B cell (primary cell): Measurements from ENCODE around the gene NTN3. TPM values are rescaled to one million over a fixed set of nuclear protein-coding genes. Genes with fewer than 3 reads are reported as not detected.
"Not testable (repeated sequence)": the region's sequence is repeated elsewhere in the genome, so short reads cannot be mapped to it uniquely, and the experiment has no call there.

ENCODE experiments used
- ATAC-seq: fragments of 200-7000 bp; cut with Tn5 transposase; one replicate; pipeline ENCODE4 v1.10.0; 2021; ENCODE audit warnings: low read depth, mild to moderate bottlenecking, moderate number of reproducible peaks, moderate library complexity
- CTCF ChIA-PET: fragments of 350-600 bp; sonication (Branson Sonifier 250); formaldehyde crosslinking; loops from one replicate; lab custom pipeline; 2021; ENCODE audit warnings: antibody characterized with exemption, inconsistent platforms; lab: Charles Lee
- POLR2A ChIA-PET: fragments of 350-600 bp; sonication (Branson Sonifier 250); formaldehyde crosslinking; loops from one replicate; lab custom pipeline; 2021; ENCODE audit warnings: antibody characterized with exemption; lab: Charles Lee
- DNase-seq: peaks from one replicate; pipeline ENCODE4 v3.0.0; 2013
- H2AFZ ChIP-seq: 2 replicates; pipeline ENCODE4 v1.6.1; 2012; ENCODE audit warnings: mild to moderate bottlenecking, low read depth, low read length; ENCODE audit not compliant: insufficient read depth, poor library complexity, severe bottlenecking
- H3K27ac ChIP-seq, 2 donors: 1 replicate in 1 of 2; 2 replicates in 1 of 2; pipeline ENCODE4 v1.5.1; 2012 to 2013; ENCODE audit warnings: low read length in 2 of 2, mild to moderate bottlenecking in 2 of 2, moderate library complexity in 1 of 2
- H3K27me3 ChIP-seq, 4 experiments: fragments of 200-600 bp in 1 of 4; sonication (generic) in 1 of 4; replicated peaks in 1 of 4; 1 replicate in 2 of 4; 2 replicates in 2 of 4; pipeline versions ENCODE4 v1.6.1 to v1.7.0; 2013 to 2016; ENCODE audit warnings: low read length in 3 of 4, mild to moderate bottlenecking in 2 of 4, mixed read lengths in 1 of 4, moderate library complexity in 1 of 4; ENCODE audit not compliant: insufficient read depth in 4 of 4, control insufficient read depth in 3 of 4; ENCODE audit errors: control extremely low read depth in 1 of 4
- H3K36me3 ChIP-seq, 2 experiments: replicated peaks in 1 of 2; 1 replicate in 1 of 2; 2 replicates in 1 of 2; pipeline versions ENCODE4 v1.6.1 to v1.7.1; 2013; ENCODE audit warnings: low read length in 1 of 2; ENCODE audit not compliant: insufficient read depth in 2 of 2, control insufficient read depth in 1 of 2; ENCODE audit errors: control extremely low read depth in 1 of 2, extremely low read depth in 1 of 2
- H3K4me1 ChIP-seq, 2 donors: fragments of 200-600 bp in 1 of 2; sonication (generic) in 1 of 2; 1 replicate in 1 of 2; 2 replicates in 1 of 2; pipeline versions ENCODE4 v1.5.1 to v1.6.1; 2013 to 2017; ENCODE audit warnings: low read length in 2 of 2; ENCODE audit not compliant: control insufficient read depth in 2 of 2, insufficient read depth in 2 of 2
- H3K4me2 ChIP-seq: replicated peaks from 2 replicates; pipeline ENCODE3; 2012; ENCODE audit warnings: mild to moderate bottlenecking, low read depth, low read length; ENCODE audit not compliant: poor library complexity, severe bottlenecking
- H3K4me3 ChIP-seq, 5 experiments: fragments of 200-600 bp in 1 of 5; sonication (generic) in 1 of 5; 1 replicate in 3 of 5; 2 replicates in 2 of 5; pipeline versions ENCODE4 v1.5.1 to v1.7.0; 2011 to 2016; ENCODE audit warnings: low read length in 4 of 5, mild to moderate bottlenecking in 4 of 5, low read depth in 2 of 5, control low read depth in 1 of 5, moderate library complexity in 1 of 5; ENCODE audit not compliant: insufficient read depth in 1 of 5; ENCODE audit errors: control extremely low read depth in 1 of 5, extremely low read depth in 1 of 5
- H3K79me2 ChIP-seq: fragments of 200-600 bp; sonication (generic); one replicate; pipeline ENCODE4 v1.6.0; 2016; ENCODE audit warnings: low read length; ENCODE audit not compliant: control insufficient read depth, insufficient read depth
- H3K9ac ChIP-seq: fragments of 200-600 bp; sonication (generic); 2 replicates; pipeline ENCODE4 v1.6.1; 2017; ENCODE audit warnings: mild to moderate bottlenecking, low read length, moderate library complexity
- H3K9me3 ChIP-seq, 3 donors: one replicate each; pipeline versions ENCODE4 v1.6.1 to v1.7.1; 2013; ENCODE audit warnings: low read length in 2 of 3; ENCODE audit not compliant: control insufficient read depth in 2 of 3, insufficient read depth in 1 of 3; ENCODE audit errors: control extremely low read depth in 1 of 3
- H4K20me1 ChIP-seq: 2 replicates; pipeline ENCODE4 v1.6.0; 2012; ENCODE audit warnings: mild to moderate bottlenecking, low read length; ENCODE audit not compliant: insufficient read depth, control insufficient read depth, poor library complexity, severe bottlenecking
- H3K27ac Mint-ChIP-seq: one replicate; pipeline ENCODE4 v1.8.0; 2021; ENCODE audit warnings: mixed read lengths
- H3K27me3 Mint-ChIP-seq: one replicate; pipeline ENCODE4 v1.8.0; 2021; ENCODE audit warnings: mixed read lengths
- H3K4me1 Mint-ChIP-seq: one replicate; pipeline ENCODE4 v1.8.0; 2021; ENCODE audit warnings: mixed read lengths
- H3K4me3 Mint-ChIP-seq: one replicate; pipeline ENCODE4 v1.8.0; 2021; ENCODE audit warnings: mixed read lengths
- H3K9me3 Mint-ChIP-seq: one replicate; pipeline ENCODE4 v1.8.0; 2022; ENCODE audit warnings: mixed read lengths; ENCODE audit not compliant: insufficient read depth
- EZH2 ChIP-seq: IDR thresholded peaks from 2 replicates; pipeline ENCODE4 v1.6.1; 2012; ENCODE audit warnings: borderline replicate concordance, low read depth, mild to moderate bottlenecking, moderate library complexity, low read length; ENCODE audit not compliant: insufficient read depth, poor library complexity, severe bottlenecking
- WGBS: methylation state at CpG from one replicate; pipeline ENCODE4 v1.1.5; 2013; ENCODE audit warnings: missing lambda C conversion rate; ENCODE audit not compliant: insufficient coverage; 5-methylcytosine and 5-hydroxymethylcytosine counted together
- intact Hi-C: fragments of 100-400 bp; cut with micrococcal nuclease; formaldehyde crosslinking; loops from one replicate; pipeline ENCODE4 v1.10.0; 2022
- polyA plus RNA-seq: library from polyadenylated mRNA; depleted of rRNA; stranded (reverse); fragments of >200 nt; gene quantifications from 2 replicates; pipeline ENCODE4 v1.2.3, GENCODE V29; 2012
- total RNA-seq, 2 donors: library from RNA; stranded (reverse); fragments of 120-200 nt in 1 of 2; gene quantifications; 1 replicate in 1 of 2; 2 replicates in 1 of 2; pipeline versions ENCODE4 v1.2.3 to v1.2.4, GENCODE V29; 2013 to 2022
- TF ChIP-seq, protein P1 (sequence below): fragments of 200-600 bp; IDR thresholded peaks from one replicate; pipeline ENCODE4 v1.8.0; 2022; ENCODE audit warnings: antibody characterized with exemption, mild to moderate bottlenecking

Gene NTN3
- total and polyA plus RNA-seq, 2 donors (not counting 1 experiment from before 2014, with no cell fraction given): not detected

DNA sequence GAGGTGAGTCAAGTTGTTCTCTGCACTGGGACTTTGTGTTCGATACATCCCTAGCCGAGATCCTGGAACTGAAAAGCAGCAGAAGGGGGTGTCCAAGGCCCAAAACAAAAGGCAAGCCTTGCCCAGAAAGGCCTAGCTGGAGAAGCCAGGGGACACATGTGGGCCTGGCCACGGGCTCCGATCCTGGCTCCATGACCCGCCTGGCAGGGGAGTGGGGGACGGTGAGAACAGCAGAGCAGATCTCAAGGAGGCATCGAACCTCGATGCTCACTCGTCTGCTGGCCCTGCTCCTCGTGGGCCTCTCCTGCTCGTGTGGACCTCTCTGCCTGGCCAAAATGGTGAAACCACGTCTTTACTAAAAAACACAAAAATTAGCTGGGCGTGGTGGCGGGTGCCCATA, 33.0 kb upstream of the NTN3 start:
- CTCF ChIA-PET: interaction anchor here (1.0 kb wide), 1 partner anchor 12 kb away, joined by 5 read pairs; no protein-coding TSS in a partner anchor
- Mint-ChIP-seq H3K27ac (no peak overlapping the region), H3K4me1 (peaks cover 16% of the 10 kb centered on the region), H3K9me3 (no peaks in the 10 kb centered on the region), H3K4me3 (no peak overlapping the region), H3K27me3 (no peaks in the 10 kb centered on the region)
- no peak overlapping the region for H3K4me2 ChIP-seq
- ATAC-seq: no peak
- intact Hi-C loops: no loop called here
- POLR2A ChIA-PET: no interaction called here
- no peak overlapping the region for H2AFZ ChIP-seq
- H3K4me1 ChIP-seq: peaks cover 12 to 13% of the 10 kb centered on the region in 2 donors
- H4K20me1 ChIP-seq: no peaks in the 10 kb centered on the region
- no peak overlapping the region for H3K9ac ChIP-seq
- H3K36me3 ChIP-seq: peaks cover 0 to 10% of the 10 kb centered on the region in 2 experiments
- no peak for TF ChIP-seq EZH2
- TF ChIP-seq, protein P1, sequence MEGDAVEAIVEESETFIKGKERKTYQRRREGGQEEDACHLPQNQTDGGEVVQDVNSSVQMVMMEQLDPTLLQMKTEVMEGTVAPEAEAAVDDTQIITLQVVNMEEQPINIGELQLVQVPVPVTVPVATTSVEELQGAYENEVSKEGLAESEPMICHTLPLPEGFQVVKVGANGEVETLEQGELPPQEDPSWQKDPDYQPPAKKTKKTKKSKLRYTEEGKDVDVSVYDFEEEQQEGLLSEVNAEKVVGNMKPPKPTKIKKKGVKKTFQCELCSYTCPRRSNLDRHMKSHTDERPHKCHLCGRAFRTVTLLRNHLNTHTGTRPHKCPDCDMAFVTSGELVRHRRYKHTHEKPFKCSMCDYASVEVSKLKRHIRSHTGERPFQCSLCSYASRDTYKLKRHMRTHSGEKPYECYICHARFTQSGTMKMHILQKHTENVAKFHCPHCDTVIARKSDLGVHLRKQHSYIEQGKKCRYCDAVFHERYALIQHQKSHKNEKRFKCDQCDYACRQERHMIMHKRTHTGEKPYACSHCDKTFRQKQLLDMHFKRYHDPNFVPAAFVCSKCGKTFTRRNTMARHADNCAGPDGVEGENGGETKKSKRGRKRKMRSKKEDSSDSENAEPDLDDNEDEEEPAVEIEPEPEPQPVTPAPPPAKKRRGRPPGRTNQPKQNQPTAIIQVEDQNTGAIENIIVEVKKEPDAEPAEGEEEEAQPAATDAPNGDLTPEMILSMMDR: no peak
- 99% methylated on average over 14 of the region's 14 CpGs for WGBS
- no peaks in the 10 kb centered on the region for H3K27me3 ChIP-seq
- H3K9me3 ChIP-seq: peaks cover 0 to 9% (median 0%) of the 10 kb centered on the region in 3 donors
- H3K79me2 ChIP-seq: peaks cover 3% of the 10 kb centered on the region
- no peak for DNase-seq
- H3K4me3 ChIP-seq: no peak overlapping the region
- H3K27ac ChIP-seq: no peak overlapping the region

- Histone ChIP-seq H3K4me3 (no peak overlapping the region), H3K27ac (peak overlapping the region; percentile 69 to 85), H4K20me1 (no peaks in the 10 kb centered on the region), H3K4me1 (peaks cover 12 to 13% of the 10 kb centered on the region in 2 donors), H3K9ac (no peak overlapping the region), H2AFZ (peak overlapping the region; percentile 47), H3K79me2 (no peaks in the 10 kb centered on the region), H3K9me3 (peaks cover 0 to 9% (median 0%) of the 10 kb centered on the region in 3 donors), H3K27me3 (no peaks in the 10 kb centered on the region), H3K36me3 (peaks cover 0 to 8% of the 10 kb centered on the region in 2 experiments), H3K4me2 (peak overlapping the region; percentile 37)
- intact Hi-C loops: no loop called here
- ATAC-seq (no peak), DNase-seq (no peak)
- ChIA-PET CTCF (interaction anchor here (0.8 to 2.0 kb wide), 3 partner anchors 10 to 468 kb away, joined by 3 to 5 read pairs (median 4); partner anchors contain the start of gene TBL3), POLR2A (interaction anchor here (0.7 to 1.3 kb wide), 2 partner anchors 10 to 284 kb away, joined by 3 read pairs; partner anchors contain the start of genes CCNF and TRAF7)
- Mint-ChIP-seq H3K4me3 (no peak overlapping the region), H3K4me1 (peaks cover 16% of the 10 kb centered on the region), H3K27me3 (no peaks in the 10 kb centered on the region), H3K27ac (peak overlapping the region; percentile 84), H3K9me3 (no peaks in the 10 kb centered on the region)
- 96% methylated on average over 8 of the region's 11 CpGs for WGBS
- TF ChIP-seq EZH2: no peak
- TF ChIP-seq, protein P1: no peak
Observed at GRCh38 chr16:2439598-2439997, 31.5 kb upstream of the NTN3 start.

DNA sequence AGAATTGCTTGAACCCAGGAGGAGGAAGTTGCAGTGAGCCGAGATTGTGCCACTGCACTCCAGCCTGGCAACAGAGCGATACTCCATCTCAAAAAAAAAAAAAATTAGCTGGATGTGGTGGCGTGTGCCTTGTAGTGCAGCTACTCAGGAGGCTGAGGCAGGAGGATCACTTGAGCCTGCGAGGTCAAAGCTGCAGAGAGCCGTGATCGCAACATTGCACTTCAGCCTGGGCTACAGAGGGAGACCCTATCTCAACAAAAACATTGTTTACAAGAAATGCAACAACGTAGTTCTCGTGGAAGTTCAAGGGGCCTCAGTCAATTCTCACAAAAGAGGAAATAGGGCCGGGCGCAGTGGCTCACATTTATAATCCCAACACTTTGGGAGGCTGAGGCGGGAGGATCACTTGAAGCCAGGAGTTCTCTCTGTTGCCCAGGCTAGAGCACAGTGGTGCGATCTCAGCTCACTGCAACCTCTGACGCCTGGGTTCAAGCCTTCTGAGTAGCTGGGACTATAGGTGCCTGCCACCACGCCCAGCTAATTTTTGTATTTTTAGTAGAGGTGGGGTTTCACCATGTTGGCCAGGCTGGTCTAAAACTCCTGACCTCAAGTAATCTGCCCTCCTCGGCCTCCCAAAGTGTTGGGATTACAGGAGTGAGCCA, 29.8 kb upstream of the NTN3 start:
- H3K4me2 ChIP-seq, H3K79me2 ChIP-seq, DNase-seq, intact Hi-C loops, H3K27me3 Mint-ChIP-seq, ATAC-seq, H3K9me3 Mint-ChIP-seq, H3K9me3 ChIP-seq, H3K27me3 ChIP-seq, H3K4me3 Mint-ChIP-seq, H3K27ac ChIP-seq, H3K4me3 ChIP-seq, H3K36me3 ChIP-seq, H3K9ac ChIP-seq, H2AFZ ChIP-seq, H4K20me1 ChIP-seq: not testable (repeated sequence)
- H3K4me1 ChIP-seq: peaks cover 12 to 13% of the 10 kb centered on the region in 2 donors
- Mint-ChIP-seq H3K27ac (peak overlapping the region; percentile 41), H3K4me1 (peaks cover 16% of the 10 kb centered on the region)
- CTCF ChIA-PET: interaction anchor here (1.6 to 2.0 kb wide), 2 partner anchors 11 to 246 kb away, joined by 4 to 5 read pairs; no protein-coding TSS in a partner anchor
- POLR2A ChIA-PET: interaction anchor here (0.9 to 1.3 kb wide), 2 partner anchors 12 to 19 kb away, joined by 3 read pairs; partner anchors contain the start of genes CCNF and TEDC2
- WGBS: 97% methylated on average over 9 of the region's 15 CpGs
